Measurements from ENCODE around the gene RAB44. TPM values are rescaled to one million over a fixed set of nuclear protein-coding genes. Genes with fewer than 3 reads are reported as not detected.
A peak's percentile ranks its signal among the peaks of the same experiment; 100 is the strongest.

The RAB44 gene
- total RNA-seq, 1 donor from 2014 or later = 0.21 TPM

DNA sequence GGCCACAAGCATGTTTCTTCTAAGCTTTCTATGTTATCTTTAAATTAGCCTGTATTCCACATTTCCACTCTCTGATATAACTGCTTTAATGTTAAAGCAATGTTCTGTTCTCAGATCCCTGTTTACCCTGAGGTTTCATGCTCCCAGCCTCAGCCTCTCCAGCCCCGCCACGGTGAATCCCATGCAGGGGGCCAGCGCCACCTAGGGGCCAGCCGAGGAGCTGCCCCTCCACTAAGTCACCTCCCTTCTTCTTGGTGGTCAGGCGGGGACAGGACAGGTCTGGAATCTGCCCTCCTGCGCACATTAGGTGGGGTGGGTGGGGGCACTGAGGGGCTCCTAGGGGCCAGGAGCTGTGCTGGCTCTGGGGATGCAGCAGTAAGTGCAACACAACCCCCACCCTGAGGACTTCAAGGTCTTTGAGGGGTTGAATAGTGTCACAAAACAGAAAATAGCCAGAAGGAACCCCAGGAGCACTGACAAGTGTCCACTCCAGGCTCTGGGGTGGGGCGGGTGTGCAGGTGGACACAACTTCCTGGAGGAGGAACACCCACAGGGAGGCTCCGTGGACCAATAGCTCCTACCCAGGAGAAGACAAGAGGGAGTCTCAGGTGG, 61.6 kb downstream of the RAB44 start:
- H3K27ac ChIP-seq = no peak overlapping the region
- TF ChIP-seq, protein P1, sequence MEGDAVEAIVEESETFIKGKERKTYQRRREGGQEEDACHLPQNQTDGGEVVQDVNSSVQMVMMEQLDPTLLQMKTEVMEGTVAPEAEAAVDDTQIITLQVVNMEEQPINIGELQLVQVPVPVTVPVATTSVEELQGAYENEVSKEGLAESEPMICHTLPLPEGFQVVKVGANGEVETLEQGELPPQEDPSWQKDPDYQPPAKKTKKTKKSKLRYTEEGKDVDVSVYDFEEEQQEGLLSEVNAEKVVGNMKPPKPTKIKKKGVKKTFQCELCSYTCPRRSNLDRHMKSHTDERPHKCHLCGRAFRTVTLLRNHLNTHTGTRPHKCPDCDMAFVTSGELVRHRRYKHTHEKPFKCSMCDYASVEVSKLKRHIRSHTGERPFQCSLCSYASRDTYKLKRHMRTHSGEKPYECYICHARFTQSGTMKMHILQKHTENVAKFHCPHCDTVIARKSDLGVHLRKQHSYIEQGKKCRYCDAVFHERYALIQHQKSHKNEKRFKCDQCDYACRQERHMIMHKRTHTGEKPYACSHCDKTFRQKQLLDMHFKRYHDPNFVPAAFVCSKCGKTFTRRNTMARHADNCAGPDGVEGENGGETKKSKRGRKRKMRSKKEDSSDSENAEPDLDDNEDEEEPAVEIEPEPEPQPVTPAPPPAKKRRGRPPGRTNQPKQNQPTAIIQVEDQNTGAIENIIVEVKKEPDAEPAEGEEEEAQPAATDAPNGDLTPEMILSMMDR (IDR thresholded peaks at IDR 0.05) = peak; percentile 92 to 99 (median 98)
- H3K36me3 ChIP-seq = no peaks in the 10 kb centered on the region
- H3K4me1 ChIP-seq = no peaks in the 10 kb centered on the region
- intact Hi-C loops (cut with DNase I) = loop anchor here (1.0 to 5.0 kb wide), 3 partner anchors 67 to 144 kb away; no protein-coding TSS in a partner anchor
- no peak overlapping the region for H3K4me3 ChIP-seq
- H3K27me3 ChIP-seq = no peaks in the 10 kb centered on the region
- DNase-seq (ENCODE audit: low spot score in 2 of 2) = peak; percentile 24 to 90
- no peaks in the 10 kb centered on the region for H3K9me3 ChIP-seq

DNA sequence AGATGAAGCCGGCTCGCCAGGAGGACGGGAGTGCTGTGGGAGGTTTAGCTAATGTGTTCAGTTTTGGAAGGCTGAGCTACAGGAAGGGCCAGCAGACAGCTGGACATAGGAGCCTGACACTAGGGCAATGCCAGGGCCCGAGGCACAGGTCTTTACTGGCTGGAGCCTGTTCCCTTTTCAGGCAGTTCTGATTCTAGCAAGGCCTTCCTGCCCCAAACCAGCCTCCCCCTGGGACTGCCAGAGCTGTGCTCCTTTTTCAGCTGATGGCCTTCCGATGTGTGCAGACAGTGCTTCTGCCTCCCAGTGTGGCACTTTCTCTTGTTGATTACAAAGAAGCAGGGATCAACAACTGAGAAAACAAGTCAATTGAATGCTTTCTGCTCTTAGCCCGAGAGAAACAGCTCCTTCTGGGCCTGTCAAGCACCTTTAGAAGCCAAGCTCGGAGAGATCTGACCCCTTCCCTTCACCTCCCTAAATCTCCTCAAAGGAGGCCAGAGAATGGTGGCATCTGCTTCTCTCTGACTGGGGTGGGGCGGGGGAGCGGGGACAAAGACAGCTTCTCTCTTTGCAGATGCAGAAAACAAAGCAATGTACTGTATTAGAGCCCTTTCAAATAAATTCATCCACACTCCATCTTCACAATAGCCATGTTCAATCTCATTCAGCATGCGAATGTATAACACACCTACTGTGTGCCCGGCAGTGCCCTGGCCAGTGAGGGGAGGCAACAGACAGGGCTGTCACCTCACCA, 63.2 kb downstream of the RAB44 start:
- TF ChIP-seq, protein P1 (IDR thresholded peaks at IDR 0.05) = no peak
- Histone ChIP-seq H3K27me3 (no peaks in the 10 kb centered on the region), H3K27ac (no peak overlapping the region), H3K36me3 (no peaks in the 10 kb centered on the region), H3K4me1 (peaks cover 0 to 6% of the 10 kb centered on the region in 2 donors), H3K9me3 (no peaks in the 10 kb centered on the region), H3K4me3 (no peak overlapping the region)
- no peak for DNase-seq (ENCODE audit: low spot score in 2 of 2)
- intact Hi-C loops (cut with DNase I) = no loop called here

DNA sequence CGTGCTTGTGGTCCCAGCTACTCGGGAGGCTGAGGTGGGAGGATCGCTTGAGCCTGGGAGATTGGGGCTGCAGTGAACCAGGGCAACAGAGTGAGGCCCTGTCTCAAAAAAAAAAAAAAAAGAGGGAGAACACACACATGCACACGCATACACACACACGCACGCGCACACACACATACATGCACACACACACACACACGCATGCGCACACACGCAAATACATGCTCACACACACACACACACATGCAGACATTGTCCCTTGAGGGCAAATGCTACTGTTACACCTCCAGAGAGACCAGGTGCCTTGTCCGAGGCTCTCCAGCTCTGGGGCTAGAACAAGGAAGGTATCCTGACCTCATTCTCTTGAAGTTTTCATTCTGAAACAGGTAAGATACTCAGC, 64.5 kb downstream of the RAB44 start:
- no peak for DNase-seq (ENCODE audit: low spot score in 2 of 2)
- intact Hi-C loops (cut with DNase I) = no loop called here
- Histone ChIP-seq H3K4me3 (no peak overlapping the region), H3K9me3 (no peaks in the 10 kb centered on the region), H3K4me1 (peaks cover 0 to 8% of the 10 kb centered on the region in 2 donors), H3K36me3 (no peaks in the 10 kb centered on the region), H3K27me3 (no peaks in the 10 kb centered on the region), H3K27ac (no peak overlapping the region)
- TF ChIP-seq, protein P1 (IDR thresholded peaks at IDR 0.05) = no peak

DNA sequence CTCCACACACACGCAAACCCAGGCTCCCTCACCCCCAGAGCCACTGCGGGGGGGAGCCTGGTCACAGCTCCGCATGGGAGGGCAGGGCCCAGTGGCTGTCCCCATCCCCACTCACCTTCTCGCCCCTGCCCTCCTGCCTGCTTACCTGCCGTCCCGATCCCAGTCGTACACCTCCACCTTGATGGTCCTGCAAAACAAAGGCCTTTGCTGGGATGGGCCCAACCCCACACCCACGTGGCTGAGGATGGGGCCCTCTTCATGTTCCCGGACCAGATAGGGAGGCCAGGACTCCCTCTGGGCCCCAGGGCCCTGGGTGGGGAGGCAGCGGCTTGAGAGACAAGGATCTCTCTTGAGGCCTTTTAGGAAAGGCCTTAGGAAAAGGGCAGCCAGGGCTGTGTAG, 67.6 kb downstream of the RAB44 start:
- Histone ChIP-seq H3K36me3 (no peaks in the 10 kb centered on the region), H3K4me3 (no peak overlapping the region), H3K4me1 (peaks cover 0 to 8% of the 10 kb centered on the region in 2 donors), H3K9me3 (no peaks in the 10 kb centered on the region), H3K27ac (no peak overlapping the region), H3K27me3 (no peaks in the 10 kb centered on the region)
- no peak for DNase-seq (ENCODE audit: low spot score in 2 of 2)
- intact Hi-C loops (cut with DNase I) = loop anchor here (5.0 kb wide), 2 partner anchors 212 to 447 kb away; no protein-coding TSS in a partner anchor
- TF ChIP-seq, protein P1 (IDR thresholded peaks at IDR 0.05) = no peak

DNA sequence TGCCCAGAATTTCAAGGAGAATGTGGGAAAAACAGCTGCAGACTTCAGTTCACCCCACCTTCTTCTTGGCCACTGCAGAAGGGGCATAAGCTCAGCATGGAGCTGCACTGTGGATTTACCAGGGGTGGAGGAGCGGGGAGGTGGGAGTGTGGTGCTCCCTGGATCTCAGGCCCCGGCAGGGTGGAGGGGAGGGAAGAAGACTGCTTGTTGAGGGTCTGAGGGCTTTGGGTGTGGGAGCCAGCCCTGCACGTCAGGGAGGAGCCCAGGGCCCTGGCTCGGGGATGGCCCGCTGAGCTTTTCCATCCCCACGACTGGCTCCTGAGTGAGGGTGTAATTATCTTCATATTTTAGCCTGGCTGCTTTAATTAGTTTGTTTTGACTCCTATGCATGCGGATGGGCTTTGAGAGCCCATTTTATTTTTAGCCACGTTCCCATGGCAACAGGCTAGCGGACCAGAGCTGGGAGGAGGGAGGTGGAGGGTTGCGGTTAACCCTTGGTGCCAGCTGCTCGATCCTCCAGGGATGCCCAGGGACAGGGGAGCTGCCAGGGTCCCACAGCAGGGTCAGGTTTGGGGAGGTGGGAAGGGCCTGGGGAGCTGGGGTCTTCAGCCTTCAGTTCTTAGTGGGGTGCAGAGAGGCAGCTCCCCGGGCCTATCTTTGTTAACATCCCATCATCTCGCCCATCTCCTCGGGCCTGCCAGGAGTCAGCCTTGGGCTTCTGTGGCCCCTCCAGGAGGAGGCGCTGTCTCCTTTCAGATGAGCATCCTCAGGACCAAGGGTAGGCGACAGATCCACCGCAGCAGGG, 68.2 kb downstream of the RAB44 start:
- TF ChIP-seq, protein P1 (IDR thresholded peaks at IDR 0.05) = peak; percentile 63 to 85 (median 82)
- H3K27me3 ChIP-seq = no peaks in the 10 kb centered on the region
- no peak overlapping the region for H3K4me3 ChIP-seq
- H3K4me1 ChIP-seq = peaks cover 0 to 8% of the 10 kb centered on the region in 2 donors
- DNase-seq (ENCODE audit: low spot score in 2 of 2) = peak; percentile 33 to 89
- intact Hi-C loops (cut with DNase I) = loop anchor here (1.0 to 5.0 kb wide), 4 partner anchors 86 to 447 kb away; no protein-coding TSS in a partner anchor
- no peaks in the 10 kb centered on the region for H3K9me3 ChIP-seq
- H3K27ac ChIP-seq = no peak overlapping the region
- no peaks in the 10 kb centered on the region for H3K36me3 ChIP-seq
